ENCODE measurements around the gene TOB1. TPM values are rescaled to one million over a fixed set of nuclear protein-coding genes. Genes with fewer than 3 reads are reported as not detected.

Gene TOB1
- total RNA-seq, 1 experiment from 2014 or later: 86.0 TPM

DNA sequence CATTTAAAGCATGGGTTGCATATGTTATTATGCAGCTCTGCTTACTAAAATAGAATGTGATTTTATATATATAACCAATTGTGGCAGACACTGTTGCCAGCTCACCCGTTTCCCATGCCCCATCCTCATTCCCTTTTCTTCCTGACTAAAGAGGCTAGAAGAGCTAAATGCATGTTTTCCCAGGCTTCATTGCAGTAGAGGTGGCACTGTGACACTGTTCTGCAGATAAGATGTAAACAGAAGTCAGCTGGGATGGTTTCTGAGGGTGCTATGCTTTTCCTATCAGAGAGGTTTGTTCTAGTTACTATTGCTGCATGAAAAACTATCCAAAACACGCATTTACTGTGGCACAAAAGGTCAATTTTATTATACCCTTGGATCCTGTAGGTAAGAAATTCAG is 5.7 kb upstream of the TOB1 start:
- ATAC-seq: no peak

More for the DNA sequence above, 5.7 kb upstream of the TOB1 start:
- POLR2A ChIA-PET: no interaction called here
- Histone ChIP-seq H3K4me2 (ENCODE audit: low read length) (no peak overlapping the region), H2AFZ (ENCODE audit: low read depth, low read length, poor library complexity, severe bottlenecking) (no peak overlapping the region), H3K4me3 (replicated peaks in 1 of 2; ENCODE audit: low read depth in 1 of 2, low read length in 2 of 2) (no peak overlapping the region), H3K27ac (ENCODE audit: low read depth, low read length) (no peak overlapping the region), H3K36me3 (ENCODE audit: control insufficient read depth in 1 of 2, insufficient read depth in 2 of 2, low read length in 2 of 2) (no peaks in the 10 kb centered on the region), H4K20me1 (ENCODE audit: insufficient read depth) (no peaks in the 10 kb centered on the region), H3K4me1 (ENCODE audit: control insufficient read depth in 1 of 2, insufficient read depth in 2 of 2, low read length in 2 of 2) (peaks cover 8 to 14% of the 10 kb centered on the region in 2 experiments), H3K9me3 (ENCODE audit: control insufficient read depth in 1 of 2, insufficient read depth in 1 of 2, low read depth in 1 of 2, low read length in 2 of 2) (no peaks in the 10 kb centered on the region), H3K27me3 (ENCODE audit: insufficient read depth, low read length) (no peaks in the 10 kb centered on the region), H3K9ac (ENCODE audit: low read length) (no peak overlapping the region), H3K9me2 (ENCODE audit: insufficient read depth) (no peaks in the 10 kb centered on the region), H3K79me2 (ENCODE audit: insufficient read depth, low read length) (no peaks in the 10 kb centered on the region)
- CTCF ChIA-PET: interaction anchor here (0.8 kb wide), 1 partner anchor 8 kb away, joined by 3 read pairs; no protein-coding TSS in a partner anchor
- BruUV-seq (replicated peaks): no TSS peak
- DNase-seq (ENCODE audit: low read depth, low spot score): no peak
- RAD21 ChIA-PET (ENCODE audit: low non-redundant PET in 1 of 2, low total read pairs in 2 of 2, uncharacterized antibody in 2 of 2, unreplicated experiment in 2 of 2): no interaction called here
- intact Hi-C loops (cut with micrococcal nuclease): no loop called here
- TF ChIP-seq, protein P1, sequence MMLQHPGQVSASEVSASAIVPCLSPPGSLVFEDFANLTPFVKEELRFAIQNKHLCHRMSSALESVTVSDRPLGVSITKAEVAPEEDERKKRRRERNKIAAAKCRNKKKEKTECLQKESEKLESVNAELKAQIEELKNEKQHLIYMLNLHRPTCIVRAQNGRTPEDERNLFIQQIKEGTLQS (IDR thresholded peaks at IDR 0.05): no peak
- TF ChIP-seq YY1 (IDR thresholded peaks at IDR 0.05; ENCODE audit: extremely low read depth, insufficient replicate concordance, low read depth, low read length) (no peak), RAD21 (IDR thresholded peaks at IDR 0.05; ENCODE audit: low read depth) (no peak), SP1 (IDR thresholded peaks at IDR 0.05; ENCODE audit: low read depth) (no peak), FOSL1 (IDR thresholded peaks at IDR 0.05; ENCODE audit: low read depth) (no peak), EGR1 (IDR thresholded peaks at IDR 0.05; ENCODE audit: low read depth) (no peak), CBX3 (IDR thresholded peaks at IDR 0.05; ENCODE audit: low read depth) (no peak), SRF (IDR thresholded peaks at IDR 0.05; ENCODE audit: low read depth) (no peak), EZH2phosphoT487 (IDR thresholded peaks at IDR 0.05; ENCODE audit: borderline replicate concordance) (no peak), SIN3A (IDR thresholded peaks at IDR 0.05; ENCODE audit: low read depth) (no peak), EZH2 (IDR thresholded peaks at IDR 0.05) (no peak), CEBPB (IDR thresholded peaks at IDR 0.05; ENCODE audit: low read depth) (no peak)
- TF ChIP-seq, protein P2, sequence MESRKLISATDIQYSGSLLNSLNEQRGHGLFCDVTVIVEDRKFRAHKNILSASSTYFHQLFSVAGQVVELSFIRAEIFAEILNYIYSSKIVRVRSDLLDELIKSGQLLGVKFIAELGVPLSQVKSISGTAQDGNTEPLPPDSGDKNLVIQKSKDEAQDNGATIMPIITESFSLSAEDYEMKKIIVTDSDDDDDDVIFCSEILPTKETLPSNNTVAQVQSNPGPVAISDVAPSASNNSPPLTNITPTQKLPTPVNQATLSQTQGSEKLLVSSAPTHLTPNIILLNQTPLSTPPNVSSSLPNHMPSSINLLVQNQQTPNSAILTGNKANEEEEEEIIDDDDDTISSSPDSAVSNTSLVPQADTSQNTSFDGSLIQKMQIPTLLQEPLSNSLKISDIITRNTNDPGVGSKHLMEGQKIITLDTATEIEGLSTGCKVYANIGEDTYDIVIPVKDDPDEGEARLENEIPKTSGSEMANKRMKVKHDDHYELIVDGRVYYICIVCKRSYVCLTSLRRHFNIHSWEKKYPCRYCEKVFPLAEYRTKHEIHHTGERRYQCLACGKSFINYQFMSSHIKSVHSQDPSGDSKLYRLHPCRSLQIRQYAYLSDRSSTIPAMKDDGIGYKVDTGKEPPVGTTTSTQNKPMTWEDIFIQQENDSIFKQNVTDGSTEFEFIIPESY (IDR thresholded peaks at IDR 0.05; ENCODE audit: extremely low read depth, insufficient replicate concordance, low read length): no peak
